ENCODE results near the gene STK32C. TPM values are rescaled to one million over a fixed set of nuclear protein-coding genes. Genes with fewer than 3 reads are reported as not detected.

Gene STK32C
- total and polyA plus RNA-seq, 2 of the 4 experiments (the other 2 are of a cell fraction): 5.0 to 8.3 TPM

DNA sequence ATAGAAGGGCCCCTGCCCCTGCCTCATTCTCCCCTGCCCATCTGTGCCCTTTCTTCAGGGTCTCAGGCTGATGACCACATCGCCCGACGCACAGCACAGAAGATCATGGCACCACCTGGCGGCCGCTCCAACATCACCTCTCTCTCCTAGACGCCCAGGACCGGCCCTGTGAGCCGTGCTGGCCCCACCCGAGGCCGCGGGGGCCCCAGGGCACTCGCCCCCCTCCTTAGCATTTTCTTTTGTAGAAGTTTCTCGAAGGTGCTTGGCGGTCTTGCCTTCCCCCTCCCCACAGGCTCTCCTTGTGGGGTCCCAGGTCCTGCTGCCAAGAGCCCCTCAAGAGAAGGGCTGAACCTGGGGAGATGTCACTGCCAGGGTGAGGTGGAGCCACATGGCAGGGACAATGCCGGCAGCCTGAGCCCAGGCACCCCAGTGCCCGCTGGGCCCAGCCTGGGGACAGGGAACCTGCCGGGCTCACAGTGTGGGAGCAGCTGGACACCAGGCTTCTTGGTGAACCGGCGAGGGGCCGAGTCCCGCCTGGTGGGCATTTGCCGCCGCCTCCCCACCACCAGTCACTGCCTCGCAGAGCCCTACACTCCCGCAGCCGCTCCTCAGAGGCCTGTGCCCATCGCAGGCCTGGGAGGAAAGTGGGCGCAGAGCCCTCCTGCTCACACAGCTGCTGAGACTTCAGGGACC lies 102.8 kb downstream of the STK32C start:
- H3K4me1 ChIP-seq (ENCODE audit: control insufficient read depth, insufficient read depth, low read length): no peaks in the 10 kb centered on the region
- peaks cover 14% of the 10 kb centered on the region for H3K36me3 ChIP-seq (ENCODE audit: control insufficient read depth, insufficient read depth, low read length)
- H3K4me3 ChIP-seq (ENCODE audit: insufficient read depth, low read depth, low read length): no peak overlapping the region
- no peak overlapping the region for H4K5ac ChIP-seq (ENCODE audit: low read depth, low read length)
- no peak overlapping the region for H2AFZ ChIP-seq (replicated peaks; ENCODE audit: low read length, poor library complexity)
- TF ChIP-seq MAFK (IDR thresholded peaks at IDR 0.05; ENCODE audit: low read depth, low read length) (no peak), FOS (IDR thresholded peaks at IDR 0.05; ENCODE audit: low read depth, low read length) (no peak), BHLHE40 (IDR thresholded peaks at IDR 0.05; ENCODE audit: low read depth, low read length) (no peak), CEBPB (IDR thresholded peaks at IDR 0.05; ENCODE audit: low read depth, low read length) (no peak), RCOR1 (IDR thresholded peaks at IDR 0.05; ENCODE audit: insufficient replicate concordance, low read length) (no peak), CHD1 (IDR thresholded peaks at IDR 0.05; ENCODE audit: low read depth, low read length) (no peak), MXI1 (IDR thresholded peaks at IDR 0.05; ENCODE audit: borderline replicate concordance, low read depth, low read length) (no peak), MAZ (IDR thresholded peaks at IDR 0.05; ENCODE audit: borderline replicate concordance, low read depth, low read length) (no peak), RFX5 (IDR thresholded peaks at IDR 0.05; ENCODE audit: low read depth, low read length) (no peak), SMC3 (IDR thresholded peaks at IDR 0.05; ENCODE audit: low read depth, low read length) (no peak), RAD21 (IDR thresholded peaks at IDR 0.05; ENCODE audit: low read length) (no peak)
- TF ChIP-seq, protein P1, sequence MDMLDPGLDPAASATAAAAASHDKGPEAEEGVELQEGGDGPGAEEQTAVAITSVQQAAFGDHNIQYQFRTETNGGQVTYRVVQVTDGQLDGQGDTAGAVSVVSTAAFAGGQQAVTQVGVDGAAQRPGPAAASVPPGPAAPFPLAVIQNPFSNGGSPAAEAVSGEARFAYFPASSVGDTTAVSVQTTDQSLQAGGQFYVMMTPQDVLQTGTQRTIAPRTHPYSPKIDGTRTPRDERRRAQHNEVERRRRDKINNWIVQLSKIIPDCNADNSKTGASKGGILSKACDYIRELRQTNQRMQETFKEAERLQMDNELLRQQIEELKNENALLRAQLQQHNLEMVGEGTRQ (IDR thresholded peaks at IDR 0.05; ENCODE audit: low read depth, low read length): no peak
- TF ChIP-seq, protein P2, sequence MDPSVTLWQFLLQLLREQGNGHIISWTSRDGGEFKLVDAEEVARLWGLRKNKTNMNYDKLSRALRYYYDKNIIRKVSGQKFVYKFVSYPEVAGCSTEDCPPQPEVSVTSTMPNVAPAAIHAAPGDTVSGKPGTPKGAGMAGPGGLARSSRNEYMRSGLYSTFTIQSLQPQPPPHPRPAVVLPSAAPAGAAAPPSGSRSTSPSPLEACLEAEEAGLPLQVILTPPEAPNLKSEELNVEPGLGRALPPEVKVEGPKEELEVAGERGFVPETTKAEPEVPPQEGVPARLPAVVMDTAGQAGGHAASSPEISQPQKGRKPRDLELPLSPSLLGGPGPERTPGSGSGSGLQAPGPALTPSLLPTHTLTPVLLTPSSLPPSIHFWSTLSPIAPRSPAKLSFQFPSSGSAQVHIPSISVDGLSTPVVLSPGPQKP (IDR thresholded peaks at IDR 0.05; ENCODE audit: borderline replicate concordance, low read depth, low read length): no peak
- TF ChIP-seq, protein P3, sequence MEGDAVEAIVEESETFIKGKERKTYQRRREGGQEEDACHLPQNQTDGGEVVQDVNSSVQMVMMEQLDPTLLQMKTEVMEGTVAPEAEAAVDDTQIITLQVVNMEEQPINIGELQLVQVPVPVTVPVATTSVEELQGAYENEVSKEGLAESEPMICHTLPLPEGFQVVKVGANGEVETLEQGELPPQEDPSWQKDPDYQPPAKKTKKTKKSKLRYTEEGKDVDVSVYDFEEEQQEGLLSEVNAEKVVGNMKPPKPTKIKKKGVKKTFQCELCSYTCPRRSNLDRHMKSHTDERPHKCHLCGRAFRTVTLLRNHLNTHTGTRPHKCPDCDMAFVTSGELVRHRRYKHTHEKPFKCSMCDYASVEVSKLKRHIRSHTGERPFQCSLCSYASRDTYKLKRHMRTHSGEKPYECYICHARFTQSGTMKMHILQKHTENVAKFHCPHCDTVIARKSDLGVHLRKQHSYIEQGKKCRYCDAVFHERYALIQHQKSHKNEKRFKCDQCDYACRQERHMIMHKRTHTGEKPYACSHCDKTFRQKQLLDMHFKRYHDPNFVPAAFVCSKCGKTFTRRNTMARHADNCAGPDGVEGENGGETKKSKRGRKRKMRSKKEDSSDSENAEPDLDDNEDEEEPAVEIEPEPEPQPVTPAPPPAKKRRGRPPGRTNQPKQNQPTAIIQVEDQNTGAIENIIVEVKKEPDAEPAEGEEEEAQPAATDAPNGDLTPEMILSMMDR (conservative IDR thresholded peaks at IDR 0.05; ENCODE audit: low read depth, low read length): no peak
- ChIA-PET CTCF (interaction anchor here (0.5 kb wide), 1 partner anchor 290 kb away, joined by 4 read pairs; no protein-coding TSS in a partner anchor), POLR2A (ENCODE audit: unreplicated experiment) (no interaction called here)
- no peak overlapping the region for H3K18ac ChIP-seq (ENCODE audit: low read depth, low read length)
- no TSS peak for BruUV-seq (replicated peaks)
- in situ Hi-C loops (cut with MboI; ENCODE audit: low sequenced_read_pairs): no loop called here
- H4K91ac ChIP-seq (ENCODE audit: insufficient read depth, low read depth, low read length): no peak overlapping the region
- H4K8ac ChIP-seq (ENCODE audit: low read depth in 2 of 2, low read length in 2 of 2): no peak overlapping the region
- no peak for ATAC-seq (ENCODE audit: low read depth)
- no peak overlapping the region for H3K4me2 ChIP-seq (ENCODE audit: low read depth, low read length)
- H3K27ac ChIP-seq (ENCODE audit: insufficient read depth, low read length): no peak overlapping the region
- intact Hi-C loops (cut with micrococcal nuclease): no loop called here
- H2BK15ac ChIP-seq (ENCODE audit: low read depth, low read length): no peak overlapping the region
- H3K9me1 ChIP-seq (ENCODE audit: insufficient read depth, low read length): no peaks in the 10 kb centered on the region; the same call in 1 of the 2 replicates
- no peak overlapping the region for H3K14ac ChIP-seq (replicated peaks; ENCODE audit: low read depth, low read length)
- no peak overlapping the region for H2BK20ac ChIP-seq (ENCODE audit: low read depth, low read length)
- no peaks in the 10 kb centered on the region for H4K20me1 ChIP-seq (ENCODE audit: insufficient read depth, low read length)
- no peak overlapping the region for H2AK5ac ChIP-seq (ENCODE audit: low read depth, low read length)
- no peak overlapping the region for H2BK120ac ChIP-seq (ENCODE audit: low read depth, low read length)
- H2BK5ac ChIP-seq (ENCODE audit: low read depth, low read length, poor library complexity, severe bottlenecking): no peak overlapping the region
- H3K9me3 ChIP-seq (ENCODE audit: control insufficient read depth, insufficient read depth, low read length): no peaks in the 10 kb centered on the region
- H3K9ac ChIP-seq (ENCODE audit: low read depth, low read length): no peak overlapping the region
- H2AK9ac ChIP-seq (replicated peaks; ENCODE audit: low read depth, low read length, poor library complexity): no peak overlapping the region
- dilution Hi-C loops (cut with HindIII; ENCODE audit: low sequenced_read_pairs, unreplicated experiment): no loop called here
- no peak overlapping the region for H3K4ac ChIP-seq (ENCODE audit: low read depth, low read length)
- 74% methylated on average over 4 of the region's 28 CpGs; no CpG with 5 or more reads in 1 of the 2 experiments for WGBS, 2 experiments (ENCODE audit: extremely low coverage in 2 of 2, insufficient read length in 1 of 2)
- no peak overlapping the region for H3K23ac ChIP-seq (ENCODE audit: low read depth, low read length)
- no peak for DNase-seq
- H3K79me1 ChIP-seq (ENCODE audit: low read depth in 1 of 2, low read length in 2 of 2): no peaks in the 10 kb centered on the region
- H3K27me3 ChIP-seq (ENCODE audit: control insufficient read depth, insufficient read depth, low read length): no peaks in the 10 kb centered on the region
- no peak overlapping the region for H3K56ac ChIP-seq (ENCODE audit: extremely low read depth, insufficient read depth, low read length)
